Measurements from ENCODE around the gene NUDT3. TPM values are rescaled to one million over a fixed set of nuclear protein-coding genes. Genes with fewer than 3 reads are reported as not detected.

NUDT3 gene
- total RNA-seq, 4 donors from 2014 or later, result 17.3 to 28.1 (median 20.6) TPM

GRCh38 chr6:34300332-34300751 lies 92.1 kb downstream of the NUDT3 start:
- no peak for DNase-seq

GRCh38 chr6:34298941-34299340 lies 93.5 kb downstream of the NUDT3 start:
- DNase-seq, result no peak
- no peaks in the 10 kb centered on the region for H3K27me3 ChIP-seq
- TF ChIP-seq POLR2A (IDR thresholded peaks at IDR 0.05), result no peak
- no peak for TF ChIP-seq CTCF (IDR thresholded peaks at IDR 0.05)
- H3K4me3 ChIP-seq, result no peak overlapping the region
- H3K36me3 ChIP-seq, result peaks cover 0 to 6% (median 2%) of the 10 kb centered on the region in 3 donors
- no peak overlapping the region for H3K27ac ChIP-seq
- H3K9me3 ChIP-seq, result no peaks in the 10 kb centered on the region
- peaks cover 0 to 8% (median 0%) of the 10 kb centered on the region in 4 donors for H3K4me1 ChIP-seq

More at GRCh38 chr6:34300332-34300751, 92.1 kb downstream of the NUDT3 start:
- H3K9me3 ChIP-seq, result no peaks in the 10 kb centered on the region
- no peak for TF ChIP-seq POLR2A (IDR thresholded peaks at IDR 0.05)
- TF ChIP-seq CTCF (IDR thresholded peaks at IDR 0.05), result no peak
- no peak overlapping the region for H3K4me3 ChIP-seq
- no peaks in the 10 kb centered on the region for H3K27me3 ChIP-seq
- H3K36me3 ChIP-seq, result peaks cover 0 to 2% (median 0%) of the 10 kb centered on the region in 3 donors
- peak overlapping the region in 1 of 4 donors; percentile 3 for H3K27ac ChIP-seq
- peaks cover 0 to 8% (median 0%) of the 10 kb centered on the region in 4 donors for H3K4me1 ChIP-seq

GRCh38 chr6:34295721-34296120 lies 96.7 kb downstream of the NUDT3 start:
- no peak for DNase-seq
- no peaks in the 10 kb centered on the region for H3K27me3 ChIP-seq
- H3K4me3 ChIP-seq, result no peak overlapping the region
- TF ChIP-seq CTCF (IDR thresholded peaks at IDR 0.05), result no peak
- no peak for TF ChIP-seq POLR2A (IDR thresholded peaks at IDR 0.05)
- H3K4me1 ChIP-seq, result no peaks in the 10 kb centered on the region
- H3K36me3 ChIP-seq, result peaks cover 0 to 35% (median 0%) of the 10 kb centered on the region in 3 donors
- H3K27ac ChIP-seq, result no peak overlapping the region
- no peaks in the 10 kb centered on the region for H3K9me3 ChIP-seq

- H3K36me3 ChIP-seq, result peaks cover 0 to 35% (median 0%) of the 10 kb centered on the region in 3 donors
- H3K27ac ChIP-seq, result no peak overlapping the region
- DNase-seq, result no peak
- TF ChIP-seq POLR2A (IDR thresholded peaks at IDR 0.05) (no peak), CTCF (IDR thresholded peaks at IDR 0.05) (no peak)
- no peaks in the 10 kb centered on the region for H3K27me3 ChIP-seq
- no peaks in the 10 kb centered on the region for H3K9me3 ChIP-seq
- no peak overlapping the region for H3K4me3 ChIP-seq
- H3K4me1 ChIP-seq, result no peaks in the 10 kb centered on the region
These were observed 99.5 kb downstream of the NUDT3 start for GRCh38 chr6:34292954-34293353.

GRCh38 chr6:34289137-34289536 lies 103.3 kb downstream of the NUDT3 start:
- Histone ChIP-seq H3K4me1 (no peaks in the 10 kb centered on the region), H3K36me3 (peaks cover 0 to 35% (median 0%) of the 10 kb centered on the region in 3 donors), H3K9me3 (no peaks in the 10 kb centered on the region), H3K27ac (no peak overlapping the region), H3K27me3 (no peaks in the 10 kb centered on the region), H3K4me3 (no peak overlapping the region)
- no peak for TF ChIP-seq CTCF (IDR thresholded peaks at IDR 0.05)
- DNase-seq, result no peak

GRCh38 chr6:34288581-34288980 lies 103.9 kb downstream of the NUDT3 start:
- Histone ChIP-seq H3K9me3 (no peaks in the 10 kb centered on the region), H3K27me3 (no peaks in the 10 kb centered on the region), H3K4me1 (no peaks in the 10 kb centered on the region), H3K27ac (no peak overlapping the region), H3K4me3 (no peak overlapping the region), H3K36me3 (peaks cover 0 to 30% (median 0%) of the 10 kb centered on the region in 3 donors)
- DNase-seq, result no peak
- TF ChIP-seq CTCF (IDR thresholded peaks at IDR 0.05) (no peak), POLR2A (IDR thresholded peaks at IDR 0.05) (no peak)
